Epithelial cell of esophagus (primary cell): ENCODE measurements around the gene MAGI2.

Experiments used
- DNase-seq: peaks from one replicate; pipeline ENCODE4 v3.0.0; 2010; ENCODE audit warnings: low read depth
- H3K4me3 ChIP-seq: 2 replicates; pipeline ENCODE4 v1.5.1; 2011; ENCODE audit warnings: mild to moderate bottlenecking, low read length, control low read depth
- TF ChIP-seq, protein P1 (sequence below): IDR thresholded peaks from 2 replicates; pipeline ENCODE4 v1.5.1; 2011; ENCODE audit warnings: low read depth, mild to moderate bottlenecking, low read length, control low read depth, inconsistent platforms; ENCODE audit not compliant: insufficient read depth; ENCODE audit errors: missing control alignments

The MAGI2 gene

DNA sequence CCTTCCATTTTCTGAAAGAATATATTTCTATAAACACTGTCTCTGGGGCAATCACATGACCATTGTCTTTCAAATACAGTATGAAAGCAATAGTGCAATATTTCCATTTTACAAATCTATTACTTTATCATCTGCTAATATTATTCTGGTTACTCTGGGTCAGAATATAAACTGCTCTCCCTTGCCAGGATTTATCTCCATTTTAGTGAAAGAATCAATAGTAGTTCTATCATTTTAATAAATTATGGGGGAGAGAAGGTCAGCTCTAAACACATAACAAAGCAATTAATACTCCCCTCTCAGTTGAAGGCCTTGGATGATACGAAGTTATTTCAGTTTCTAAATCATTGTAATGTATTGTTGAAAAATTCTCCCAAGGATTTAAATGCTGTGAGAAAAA lies 608.3 kb downstream of the MAGI2 start:
- no peak overlapping the region for H3K4me3 ChIP-seq
- TF ChIP-seq, protein P1, sequence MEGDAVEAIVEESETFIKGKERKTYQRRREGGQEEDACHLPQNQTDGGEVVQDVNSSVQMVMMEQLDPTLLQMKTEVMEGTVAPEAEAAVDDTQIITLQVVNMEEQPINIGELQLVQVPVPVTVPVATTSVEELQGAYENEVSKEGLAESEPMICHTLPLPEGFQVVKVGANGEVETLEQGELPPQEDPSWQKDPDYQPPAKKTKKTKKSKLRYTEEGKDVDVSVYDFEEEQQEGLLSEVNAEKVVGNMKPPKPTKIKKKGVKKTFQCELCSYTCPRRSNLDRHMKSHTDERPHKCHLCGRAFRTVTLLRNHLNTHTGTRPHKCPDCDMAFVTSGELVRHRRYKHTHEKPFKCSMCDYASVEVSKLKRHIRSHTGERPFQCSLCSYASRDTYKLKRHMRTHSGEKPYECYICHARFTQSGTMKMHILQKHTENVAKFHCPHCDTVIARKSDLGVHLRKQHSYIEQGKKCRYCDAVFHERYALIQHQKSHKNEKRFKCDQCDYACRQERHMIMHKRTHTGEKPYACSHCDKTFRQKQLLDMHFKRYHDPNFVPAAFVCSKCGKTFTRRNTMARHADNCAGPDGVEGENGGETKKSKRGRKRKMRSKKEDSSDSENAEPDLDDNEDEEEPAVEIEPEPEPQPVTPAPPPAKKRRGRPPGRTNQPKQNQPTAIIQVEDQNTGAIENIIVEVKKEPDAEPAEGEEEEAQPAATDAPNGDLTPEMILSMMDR: no peak
- DNase-seq: no peak

DNA sequence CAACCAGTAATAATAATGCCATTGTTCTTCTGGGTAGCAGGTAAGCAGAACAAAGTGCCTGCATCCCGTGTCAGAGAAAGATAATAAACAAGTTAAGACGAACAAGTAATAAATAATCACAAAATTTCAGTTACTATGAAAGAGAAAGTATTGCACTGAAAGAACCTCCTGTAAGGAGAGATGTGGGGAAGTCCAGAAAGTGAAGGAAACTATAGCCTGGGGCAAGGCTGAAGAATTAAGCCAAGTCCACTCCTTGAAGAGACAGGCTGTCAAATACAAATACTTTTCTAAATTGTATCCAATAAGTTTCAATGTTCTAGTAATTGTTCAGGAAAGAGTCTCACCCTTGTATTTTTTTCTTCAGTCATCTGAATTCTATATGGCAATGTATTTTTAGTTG lies 611.4 kb downstream of the MAGI2 start:
- TF ChIP-seq, protein P1: no peak
- DNase-seq: no peak
- no peak overlapping the region for H3K4me3 ChIP-seq

DNA sequence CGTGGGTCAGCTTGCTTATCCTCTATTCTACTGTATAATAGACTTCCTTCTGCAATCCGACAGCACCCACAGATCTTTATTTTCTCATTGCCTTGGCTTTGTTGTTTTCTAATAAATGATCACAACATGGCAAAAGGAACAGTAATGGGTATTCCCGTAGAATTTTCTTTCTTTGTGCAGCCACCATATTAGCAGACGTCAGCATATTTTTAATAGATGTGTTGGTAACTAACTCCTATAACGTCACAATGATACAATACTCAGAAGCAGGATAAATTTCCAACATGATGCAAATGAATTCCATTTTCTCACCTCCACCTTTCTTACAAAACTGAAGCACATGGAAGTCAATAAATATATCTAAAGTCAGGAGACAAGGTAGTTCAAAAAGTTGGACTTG lies 617.6 kb downstream of the MAGI2 start:
- H3K4me3 ChIP-seq: no peak overlapping the region
- no peak for DNase-seq
- TF ChIP-seq, protein P1: no peak

DNA sequence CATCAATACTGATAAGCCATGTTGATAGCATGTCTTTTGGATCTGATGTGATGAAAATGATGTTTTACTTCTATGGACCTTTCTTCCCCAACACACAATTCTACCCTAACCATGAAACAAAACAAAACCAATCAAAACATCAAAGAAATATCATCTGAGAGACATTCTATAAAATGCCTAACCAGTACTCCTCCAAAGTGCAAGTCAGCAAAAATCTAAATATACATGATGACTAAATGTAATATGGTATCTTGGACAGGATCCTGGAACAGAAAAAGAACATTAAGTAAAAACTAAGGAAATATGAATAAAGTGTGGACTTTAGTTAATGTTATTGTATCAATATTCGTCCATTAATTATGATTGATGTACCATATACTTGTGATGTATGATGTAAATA lies 625.1 kb downstream of the MAGI2 start:
- no peak for DNase-seq
- no peak overlapping the region for H3K4me3 ChIP-seq
- TF ChIP-seq, protein P1: no peak

DNA sequence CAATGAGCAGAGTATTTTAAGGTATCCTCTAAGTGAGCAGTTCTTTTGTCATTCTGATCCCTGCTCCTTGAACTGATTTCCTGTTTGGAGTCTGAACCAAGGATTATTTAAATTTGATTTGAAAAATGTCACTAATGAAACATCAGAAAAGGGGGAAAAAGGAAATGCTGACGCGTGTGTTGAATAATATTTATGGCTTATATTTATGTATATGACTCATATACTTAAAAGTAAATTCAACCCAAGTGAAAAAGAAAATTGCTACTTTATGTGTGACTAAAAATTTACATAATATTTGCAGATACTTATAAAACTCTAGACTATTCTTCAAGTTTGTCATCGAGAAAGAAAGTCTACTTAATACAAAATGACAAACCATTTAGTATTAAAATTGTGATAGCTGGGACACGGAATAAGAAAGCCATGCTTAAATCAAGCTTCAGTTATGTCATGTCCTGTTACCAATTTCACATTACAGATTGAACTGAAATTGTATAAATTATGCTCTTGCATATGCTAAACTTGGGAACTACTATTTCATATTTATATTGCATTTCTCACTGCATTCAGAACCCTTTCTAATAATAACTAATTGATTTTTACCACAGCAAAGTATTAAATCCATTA lies 649.9 kb downstream of the MAGI2 start:
- no peak overlapping the region for H3K4me3 ChIP-seq
- TF ChIP-seq, protein P1: no peak

DNA sequence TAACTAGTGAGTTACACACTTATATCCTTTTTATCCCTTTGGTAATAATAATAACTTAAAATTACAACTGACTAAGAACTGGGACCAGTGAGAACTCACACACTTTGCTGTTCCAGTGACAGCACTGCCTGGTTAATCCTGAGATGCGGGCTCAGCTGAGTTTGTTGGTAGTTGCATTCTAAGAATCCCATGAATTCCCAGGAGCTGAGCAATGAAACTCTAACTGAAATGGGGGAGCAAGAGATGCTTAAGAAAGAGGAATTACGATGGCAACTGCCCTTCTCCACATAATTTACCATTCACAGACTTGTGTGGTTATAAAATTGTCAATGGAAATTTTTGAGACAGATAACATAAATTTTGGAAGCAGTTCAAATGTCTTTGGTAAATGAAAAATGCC lies 659.4 kb downstream of the MAGI2 start:
- H3K4me3 ChIP-seq: no peak overlapping the region
- TF ChIP-seq, protein P1: no peak
- no peak for DNase-seq

More for the DNA sequence above, 649.9 kb downstream of the MAGI2 start:
- DNase-seq: no peak

DNA sequence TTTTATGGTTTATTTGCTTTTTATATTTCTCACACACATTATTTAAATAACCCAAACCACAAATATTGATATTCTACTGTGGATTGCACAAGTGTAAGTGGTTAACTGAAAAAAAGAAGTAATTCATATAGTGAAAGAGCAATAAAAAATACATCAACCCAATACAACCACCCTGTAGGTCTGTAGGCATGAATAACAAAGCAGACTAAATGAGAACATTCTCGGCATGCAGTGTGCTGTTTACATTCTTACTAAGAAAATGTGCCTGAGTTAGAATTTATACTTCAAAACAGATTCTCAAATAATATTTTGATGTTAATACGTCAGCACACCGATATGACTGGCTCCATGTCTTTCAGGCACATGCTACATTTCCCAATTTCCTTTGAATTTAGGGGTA lies 660.8 kb downstream of the MAGI2 start:
- no peak overlapping the region for H3K4me3 ChIP-seq
- DNase-seq: no peak
- TF ChIP-seq, protein P1: no peak
